ENCODE data around the gene TMEM213. TPM values are rescaled to one million over a fixed set of nuclear protein-coding genes. Genes with fewer than 3 reads are reported as not detected.
"Not testable (repeated sequence)": the region's sequence is repeated elsewhere in the genome, so short reads cannot be mapped to it uniquely, and the experiment has no call there.

The TMEM213 gene
- total RNA-seq, 1 donor from 2014 or later = not detected

DNA sequence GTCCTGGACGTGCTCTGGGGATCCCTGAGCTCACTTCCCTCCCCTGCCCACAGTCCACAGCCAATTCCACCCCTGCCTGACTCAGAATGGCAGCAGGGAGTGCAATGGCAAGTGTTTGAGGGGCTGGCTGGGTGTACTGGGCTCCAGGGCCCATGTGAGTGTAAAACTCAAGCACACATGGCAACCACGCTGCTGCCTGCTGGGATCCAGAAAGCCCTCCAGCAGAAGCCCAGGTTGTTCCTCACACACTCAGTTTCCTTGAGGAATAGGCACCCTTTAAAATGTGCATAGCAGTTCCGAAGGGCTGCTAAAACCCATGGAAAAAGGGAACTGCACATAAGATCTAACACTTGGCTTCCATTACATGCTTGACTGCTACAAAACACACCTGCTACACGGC lies 11.6 kb downstream of the TMEM213 start:
- Mint-ChIP-seq H3K27me3 (no peaks in the 10 kb centered on the region), H3K4me1 (ENCODE audit: low read depth) (no peaks in the 10 kb centered on the region), H3K27ac (no peak overlapping the region), H3K4me3 (ENCODE audit: low read depth) (no peak overlapping the region), H3K9me3 (ENCODE audit: low read depth) (no peaks in the 10 kb centered on the region), H3K36me3 (ENCODE audit: insufficient read depth) (no peaks in the 10 kb centered on the region)
- no peak for DNase-seq (ENCODE audit: low spot score, unreplicated experiment)
- TF ChIP-seq CTCF (IDR thresholded peaks at IDR 0.05; ENCODE audit: unreplicated experiment) = no peak

DNA sequence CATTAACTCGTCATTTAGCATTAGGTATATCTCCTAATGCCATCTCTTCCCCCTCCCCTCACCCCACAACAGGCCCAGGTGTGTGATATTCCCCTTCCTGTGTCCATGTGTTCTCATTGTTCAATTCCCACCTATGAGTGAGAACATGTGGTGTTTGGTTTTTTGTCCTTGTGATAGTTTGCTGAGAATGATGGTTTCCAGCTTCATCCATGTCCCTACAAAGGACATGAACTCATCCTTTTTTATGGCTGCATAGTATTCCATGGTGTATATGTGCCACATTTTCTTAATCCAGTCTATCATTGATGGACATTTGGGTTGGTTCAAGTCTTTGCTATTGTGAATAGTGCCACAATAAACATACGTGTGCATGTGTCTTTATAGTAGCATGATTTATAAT lies 13.5 kb downstream of the TMEM213 start:
- not testable (repeated sequence) for H3K4me1 Mint-ChIP-seq (ENCODE audit: low read depth); H3K9me3 Mint-ChIP-seq (ENCODE audit: low read depth); DNase-seq (ENCODE audit: low spot score, unreplicated experiment); H3K27me3 Mint-ChIP-seq; H3K27ac Mint-ChIP-seq; H3K36me3 Mint-ChIP-seq (ENCODE audit: insufficient read depth); H3K4me3 Mint-ChIP-seq (ENCODE audit: low read depth)

GRCh38 chr7:138813945-138814344 lies 16.2 kb downstream of the TMEM213 start:
- no peaks in the 10 kb centered on the region for H3K36me3 Mint-ChIP-seq (ENCODE audit: insufficient read depth)
- no peak overlapping the region for H3K4me3 Mint-ChIP-seq (ENCODE audit: low read depth)
- no peaks in the 10 kb centered on the region for H3K4me1 Mint-ChIP-seq (ENCODE audit: low read depth)
- TF ChIP-seq CTCF (IDR thresholded peaks at IDR 0.05; ENCODE audit: unreplicated experiment) = no peak
- no peak overlapping the region for H3K27ac Mint-ChIP-seq
- DNase-seq (ENCODE audit: low spot score, unreplicated experiment) = no peak
- no peaks in the 10 kb centered on the region for H3K9me3 Mint-ChIP-seq (ENCODE audit: low read depth)
- no peaks in the 10 kb centered on the region for H3K27me3 Mint-ChIP-seq

DNA sequence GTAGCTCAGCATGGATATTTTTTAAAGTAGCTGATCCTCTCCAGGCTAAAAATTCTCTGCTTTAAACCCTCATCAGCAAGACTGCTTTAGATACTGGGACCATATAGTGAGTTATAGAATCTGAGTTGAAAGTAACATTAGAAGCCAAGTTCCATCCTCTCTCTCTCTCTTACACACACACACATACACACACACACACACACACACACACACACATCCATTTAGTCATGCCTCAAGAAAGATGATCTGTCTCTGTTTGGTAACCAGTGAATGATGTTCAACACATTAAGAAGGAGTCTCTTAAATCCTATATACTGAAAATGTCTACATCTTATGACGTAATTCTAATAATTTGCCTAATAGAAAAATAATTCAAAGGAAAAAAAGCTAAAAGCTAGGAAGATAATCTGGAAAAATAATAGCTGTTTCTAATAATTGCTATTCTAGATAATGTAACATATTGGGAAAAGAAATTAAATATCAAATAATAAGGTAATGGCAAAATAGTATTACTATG lies 17.1 kb downstream of the TMEM213 start:
- no peak for TF ChIP-seq CTCF (IDR thresholded peaks at IDR 0.05; ENCODE audit: unreplicated experiment)
- Mint-ChIP-seq H3K4me1 (ENCODE audit: low read depth) (no peaks in the 10 kb centered on the region), H3K27me3 (no peaks in the 10 kb centered on the region), H3K9me3 (ENCODE audit: low read depth) (no peaks in the 10 kb centered on the region), H3K27ac (no peak overlapping the region), H3K4me3 (ENCODE audit: low read depth) (no peak overlapping the region), H3K36me3 (ENCODE audit: insufficient read depth) (no peaks in the 10 kb centered on the region)
- DNase-seq (ENCODE audit: low spot score, unreplicated experiment) = no peak

GRCh38 chr7:138816650-138817049 lies 18.9 kb downstream of the TMEM213 start:
- TF ChIP-seq CTCF (IDR thresholded peaks at IDR 0.05; ENCODE audit: unreplicated experiment) = no peak
- H3K27ac Mint-ChIP-seq = no peak overlapping the region
- no peak overlapping the region for H3K4me3 Mint-ChIP-seq (ENCODE audit: low read depth)
- H3K4me1 Mint-ChIP-seq (ENCODE audit: low read depth) = no peaks in the 10 kb centered on the region
- no peaks in the 10 kb centered on the region for H3K36me3 Mint-ChIP-seq (ENCODE audit: insufficient read depth)
- H3K9me3 Mint-ChIP-seq (ENCODE audit: low read depth) = no peaks in the 10 kb centered on the region
- no peak for DNase-seq (ENCODE audit: low spot score, unreplicated experiment)
- H3K27me3 Mint-ChIP-seq = no peaks in the 10 kb centered on the region

GRCh38 chr7:138819625-138820024 lies 21.8 kb downstream of the TMEM213 start:
- Mint-ChIP-seq H3K27ac (no peak overlapping the region), H3K27me3 (no peaks in the 10 kb centered on the region), H3K9me3 (ENCODE audit: low read depth) (no peaks in the 10 kb centered on the region), H3K4me3 (ENCODE audit: low read depth) (no peak overlapping the region), H3K4me1 (ENCODE audit: low read depth) (no peaks in the 10 kb centered on the region), H3K36me3 (ENCODE audit: insufficient read depth) (no peaks in the 10 kb centered on the region)
- TF ChIP-seq CTCF (IDR thresholded peaks at IDR 0.05; ENCODE audit: unreplicated experiment) = no peak
- no peak for DNase-seq (ENCODE audit: low spot score, unreplicated experiment)
